ENCODE measurements around the gene GAGE12J.
"Not testable (repeated sequence)": the region's sequence is repeated elsewhere in the genome, so short reads cannot be mapped to it uniquely, and the experiment has no call there.

The GAGE12J gene, protein sequence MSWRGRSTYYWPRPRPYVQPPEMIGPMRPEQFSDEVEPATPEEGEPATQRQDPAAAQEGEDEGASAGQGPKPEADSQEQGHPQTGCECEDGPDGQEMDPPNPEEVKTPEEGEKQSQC

DNA sequence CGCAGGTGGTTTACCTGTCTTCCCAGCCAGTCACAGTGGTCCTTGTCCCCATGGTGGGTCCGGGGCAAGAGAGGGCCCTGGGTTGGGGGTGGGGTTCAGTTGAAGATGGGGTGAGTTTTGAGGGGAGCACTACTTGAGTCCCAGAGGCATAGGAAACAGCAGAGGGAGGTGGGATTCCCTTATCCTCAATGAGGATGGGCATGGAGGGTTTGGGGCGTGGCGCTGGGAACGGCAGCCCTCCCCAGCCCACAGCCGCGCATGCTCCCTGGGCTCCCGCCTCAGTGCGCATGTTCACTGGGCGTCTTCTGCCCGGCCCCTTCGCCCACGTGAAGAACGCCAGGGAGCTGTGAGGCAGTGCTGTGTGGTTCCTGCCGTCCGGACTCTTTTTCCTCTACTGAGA lies at the start of gene GAGE12J:
Gene GAGE12J, plus strand, starts transcription at position 301 of the 400 bp plus-strand sequence. CDS start 1,157 bp downstream, outside the sequence.
- not testable (repeated sequence) for DNase-seq

DNA sequence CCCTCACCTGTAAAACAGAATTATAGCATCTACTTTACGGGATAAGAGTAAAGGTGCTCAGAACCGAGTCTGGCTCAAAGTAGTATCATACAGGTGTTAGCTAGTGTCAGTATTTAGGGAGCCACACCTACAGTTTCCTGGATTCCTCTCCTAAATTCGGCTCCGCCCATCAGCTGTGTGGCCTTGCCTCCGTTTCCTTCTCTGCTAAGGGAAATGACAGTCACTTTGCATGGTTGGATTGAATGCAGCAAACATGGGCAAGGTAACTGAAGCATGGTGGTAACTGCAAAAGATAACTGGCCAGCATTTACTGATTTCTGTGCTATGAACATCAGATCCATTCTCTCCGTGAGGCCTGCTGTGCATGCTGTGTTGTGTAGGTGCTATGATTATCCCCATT lies 49.4 kb upstream of the GAGE12J start:
- no peak for DNase-seq

DNA sequence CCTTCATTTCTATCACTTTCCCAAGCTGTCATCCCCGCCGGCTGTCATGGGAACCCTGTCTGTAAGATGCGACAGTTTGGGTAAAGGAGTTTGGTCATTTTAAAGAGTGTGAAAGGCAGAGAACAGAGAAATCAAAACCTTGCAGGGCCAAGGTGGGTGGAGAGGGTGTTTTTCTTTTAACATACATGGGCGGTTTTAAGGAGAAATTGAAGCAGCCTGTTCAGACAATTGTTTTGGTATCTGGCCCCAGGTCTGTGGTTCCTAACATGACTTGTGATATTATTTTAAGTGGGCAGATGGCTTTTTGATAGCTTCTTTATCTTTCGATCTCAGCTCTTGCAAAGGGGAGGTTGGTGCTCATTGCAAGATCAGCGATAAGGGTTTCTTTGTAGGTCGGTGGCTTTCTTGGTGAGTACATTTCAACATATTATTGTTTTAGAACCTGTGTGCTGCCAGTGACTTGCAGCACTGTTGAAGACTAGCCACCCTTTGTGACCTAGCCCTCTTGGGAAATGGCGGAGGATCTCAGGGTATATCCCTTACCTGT lies 48.6 kb upstream of the GAGE12J start:
- no peak for DNase-seq

GRCh38 chrX:49276207-49276606 lies 45.6 kb upstream of the GAGE12J start:
- DNase-seq, result no peak

DNA sequence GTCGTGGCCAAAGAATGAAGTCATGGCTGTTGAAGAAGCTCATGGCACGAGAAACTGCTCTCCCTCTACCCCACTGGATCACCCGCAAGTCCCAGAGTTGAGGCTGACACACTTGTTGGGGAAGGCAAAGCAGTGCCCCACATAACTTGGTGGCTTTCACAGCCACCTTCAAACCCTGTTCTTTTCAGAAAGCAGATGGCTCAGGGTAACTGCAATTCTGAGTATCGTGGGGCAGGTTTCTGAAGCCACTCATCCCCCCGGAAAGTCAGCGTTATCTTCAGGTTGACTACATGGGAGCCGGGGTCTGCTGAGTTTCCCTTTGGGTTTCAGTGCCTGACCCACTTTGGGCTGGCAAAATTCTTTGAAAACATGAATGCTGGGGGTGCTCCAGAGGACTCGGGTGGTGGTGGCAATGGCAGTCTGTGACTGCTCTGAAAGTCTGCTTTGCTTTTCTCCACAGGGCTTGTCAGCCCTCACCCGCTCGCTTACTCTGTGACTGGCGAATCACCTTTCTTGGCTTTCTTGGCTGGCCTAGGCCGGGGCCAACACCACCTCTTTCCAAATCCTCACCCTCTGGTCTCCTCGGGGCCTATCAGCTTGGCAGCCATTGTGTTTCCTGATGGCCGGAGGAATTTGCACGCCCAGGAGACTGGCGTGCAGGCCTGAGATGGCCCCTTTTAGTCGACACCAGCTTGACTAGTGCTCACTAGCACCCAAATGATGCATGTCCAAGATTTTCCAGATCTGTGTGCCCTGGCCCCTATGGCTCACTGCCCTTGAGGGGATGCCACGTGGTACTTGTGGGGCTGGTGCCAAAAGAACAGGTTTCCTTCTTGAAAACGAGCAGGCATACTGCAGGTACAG lies 44.9 kb upstream of the GAGE12J start:
- DNase-seq, result no peak

DNA sequence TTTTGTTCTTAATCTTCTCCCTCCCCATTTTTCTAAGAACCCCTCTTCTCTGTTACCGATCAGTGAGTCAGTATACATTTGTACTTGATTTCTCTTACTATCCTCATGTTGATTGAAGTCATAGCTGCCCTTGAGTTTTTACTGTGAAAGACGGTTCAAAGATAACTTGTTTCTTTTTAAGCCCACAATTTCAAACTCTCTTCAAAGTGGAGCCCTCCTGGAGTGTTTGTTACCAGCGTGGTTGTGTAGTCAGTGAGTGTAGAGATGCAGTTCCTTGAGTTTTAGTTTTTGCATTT lies 44.4 kb upstream of the GAGE12J start:
- no peak for DNase-seq

GRCh38 chrX:49278081-49278480 lies 43.8 kb upstream of the GAGE12J start:
- DNase-seq, result no peak

DNA sequence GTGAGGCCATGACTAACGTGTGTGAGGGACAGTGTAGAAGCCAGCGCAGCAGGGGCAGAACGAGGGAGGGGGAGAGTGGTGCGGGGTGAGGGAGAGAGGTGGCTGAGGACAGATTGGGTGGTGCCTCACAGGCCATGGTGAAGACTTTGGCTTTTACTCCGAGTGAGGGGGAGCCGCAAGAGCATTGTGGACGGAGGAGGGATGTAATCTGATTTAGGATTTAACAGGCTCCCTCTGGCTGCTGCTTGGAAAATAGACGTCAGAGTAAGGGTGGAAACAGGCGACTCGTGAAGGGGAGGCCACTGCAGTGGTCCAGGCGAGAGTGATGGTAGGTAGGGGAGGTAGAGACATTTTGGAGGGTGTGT lies 39.2 kb upstream of the GAGE12J start:
- peak; percentile 29 for DNase-seq

DNA sequence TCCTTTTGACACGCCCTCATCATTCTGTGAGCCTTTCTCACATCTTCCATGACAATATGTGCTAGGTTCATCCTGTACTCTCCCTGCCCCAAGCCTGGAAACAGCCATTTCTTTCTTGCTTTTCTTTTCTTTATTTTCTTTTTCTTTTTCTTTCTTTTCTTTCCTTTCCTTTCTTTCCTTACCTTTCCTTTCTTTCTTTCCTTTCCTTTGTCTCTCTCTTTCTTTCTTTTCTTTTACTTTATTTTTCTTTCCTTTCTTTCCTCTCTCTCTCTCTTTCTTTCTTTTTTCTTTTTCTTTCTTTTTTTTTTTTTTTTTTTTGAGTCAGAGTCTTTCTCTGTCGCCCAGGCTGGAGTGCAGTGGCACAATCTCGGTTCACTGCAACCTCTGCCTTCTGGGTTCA lies 37.6 kb upstream of the GAGE12J start:
- DNase-seq, result no peak

GRCh38 chrX:49286136-49286535 lies 35.7 kb upstream of the GAGE12J start:
- no peak for DNase-seq

GRCh38 chrX:49286581-49286980 lies 35.3 kb upstream of the GAGE12J start:
- DNase-seq, result no peak

DNA sequence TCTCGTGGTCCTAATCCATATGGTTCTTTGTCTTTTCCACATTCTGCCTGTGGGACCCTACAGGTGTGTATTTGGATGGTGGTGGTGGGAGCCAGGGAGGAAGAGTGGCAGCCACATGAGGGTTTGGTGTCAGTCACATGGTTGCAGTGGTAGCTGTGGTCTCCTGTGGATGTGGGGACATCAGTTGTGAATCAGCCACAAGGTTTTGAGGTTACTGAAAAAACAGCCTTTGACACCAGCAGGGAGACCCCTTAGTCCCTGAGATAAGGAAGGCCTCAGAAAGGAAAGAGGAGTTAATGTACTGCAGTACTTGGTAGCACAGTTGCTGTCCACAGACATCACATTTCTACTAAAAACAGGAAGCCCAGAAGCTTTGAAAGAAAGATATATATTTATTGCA lies 34.2 kb upstream of the GAGE12J start:
- no peak for DNase-seq

- no peak for DNase-seq
Measured at GRCh38 chrX:49290215-49290614, 31.6 kb upstream of the GAGE12J start.

DNA sequence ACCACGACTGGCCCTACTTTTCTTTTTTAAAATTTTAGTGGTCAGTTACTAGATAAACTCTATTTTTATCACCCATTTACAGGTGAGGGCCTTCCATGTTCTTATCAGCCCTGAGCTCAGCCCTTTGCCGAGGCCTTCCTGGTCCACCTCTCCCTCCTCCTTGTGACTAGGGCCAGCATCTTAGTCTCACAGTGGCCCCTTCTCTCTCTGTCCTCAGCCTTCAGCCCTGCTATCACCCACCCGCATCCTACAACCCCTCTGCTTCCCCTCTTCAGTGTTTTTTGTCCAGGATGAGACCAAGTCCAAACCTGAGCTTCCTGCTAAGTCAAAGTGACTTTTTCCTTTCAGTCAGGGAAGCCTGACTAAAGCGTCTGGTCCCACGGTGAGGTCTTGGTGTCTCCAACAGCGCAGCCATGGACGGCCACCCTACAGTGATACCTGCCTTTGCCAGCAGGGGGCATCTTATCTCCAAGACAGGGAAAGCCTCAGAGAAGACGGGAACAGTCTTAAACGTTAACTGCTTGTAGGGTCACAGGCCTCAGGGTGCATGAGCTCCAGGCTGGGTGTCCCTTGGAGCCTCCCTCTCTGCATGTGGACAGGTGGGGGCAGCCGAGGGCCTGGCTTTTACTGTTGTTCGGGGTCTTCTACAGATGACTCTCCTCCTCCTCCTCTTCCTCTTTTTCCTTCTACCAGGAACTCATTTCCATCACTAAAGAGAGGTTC lies 30.1 kb upstream of the GAGE12J start:
- DNase-seq, result peak; percentile 38

- no peak for DNase-seq
Measured at GRCh38 chrX:49292400-49293362, 29.2 kb upstream of the GAGE12J start.

DNA sequence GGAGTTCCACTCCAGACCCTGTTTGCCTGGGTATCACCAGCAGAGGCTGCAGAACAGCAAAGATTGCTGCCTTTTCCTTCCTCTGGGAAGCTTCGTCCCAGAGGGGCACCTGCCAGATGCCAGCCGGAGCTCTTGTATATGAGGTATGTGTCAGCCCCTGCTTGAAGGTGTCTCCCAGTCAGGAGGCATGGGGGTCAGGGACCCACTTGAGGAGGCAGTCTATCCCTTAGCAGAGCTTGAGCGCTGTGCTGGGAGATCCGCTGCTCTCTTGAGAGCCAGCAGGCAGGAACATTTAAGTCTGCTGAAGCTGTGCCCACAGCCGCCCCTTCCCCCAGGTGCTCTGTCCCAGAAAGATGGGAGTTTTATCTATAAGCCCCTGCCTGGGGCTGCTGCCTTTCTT lies 22.5 kb upstream of the GAGE12J start:
- not testable (repeated sequence) for DNase-seq

- DNase-seq, result no peak
Measured at GRCh38 chrX:49300703-49301102, 21.1 kb upstream of the GAGE12J start.

DNA sequence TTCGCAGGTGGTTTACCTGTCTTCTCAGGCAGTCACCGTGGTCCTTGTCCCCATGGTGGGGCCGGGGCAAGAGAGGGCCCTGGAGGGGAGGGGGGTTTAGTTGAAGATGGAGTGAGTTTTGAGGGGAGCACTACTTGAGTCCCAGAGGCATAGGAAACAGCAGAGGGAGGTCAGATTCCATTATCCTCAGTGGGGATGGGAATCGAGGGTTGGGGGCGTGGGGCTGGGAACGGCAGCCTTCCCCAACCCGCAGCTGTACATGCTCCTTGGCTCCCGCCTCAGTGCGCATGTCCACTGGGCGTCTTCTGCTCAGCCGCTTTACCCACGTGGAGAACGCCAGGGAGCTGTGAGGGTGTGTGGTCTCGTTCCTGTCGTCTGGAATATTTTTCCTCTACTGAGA lies 18.5 kb upstream of the GAGE12J start, which contains the start of gene GAGE10:
Gene GAGE10, plus strand, starts transcription at position 301 of the 400 bp plus-strand sequence. CDS start 1,214 bp downstream, outside the sequence.
- DNase-seq, result no peak

GRCh38 chrX:49307775-49308174 lies 14.1 kb upstream of the GAGE12J start:
- not testable (repeated sequence) for DNase-seq

GRCh38 chrX:49308604-49309269 lies 13.1 kb upstream of the GAGE12J start:
- peak; percentile 2 for DNase-seq

DNA sequence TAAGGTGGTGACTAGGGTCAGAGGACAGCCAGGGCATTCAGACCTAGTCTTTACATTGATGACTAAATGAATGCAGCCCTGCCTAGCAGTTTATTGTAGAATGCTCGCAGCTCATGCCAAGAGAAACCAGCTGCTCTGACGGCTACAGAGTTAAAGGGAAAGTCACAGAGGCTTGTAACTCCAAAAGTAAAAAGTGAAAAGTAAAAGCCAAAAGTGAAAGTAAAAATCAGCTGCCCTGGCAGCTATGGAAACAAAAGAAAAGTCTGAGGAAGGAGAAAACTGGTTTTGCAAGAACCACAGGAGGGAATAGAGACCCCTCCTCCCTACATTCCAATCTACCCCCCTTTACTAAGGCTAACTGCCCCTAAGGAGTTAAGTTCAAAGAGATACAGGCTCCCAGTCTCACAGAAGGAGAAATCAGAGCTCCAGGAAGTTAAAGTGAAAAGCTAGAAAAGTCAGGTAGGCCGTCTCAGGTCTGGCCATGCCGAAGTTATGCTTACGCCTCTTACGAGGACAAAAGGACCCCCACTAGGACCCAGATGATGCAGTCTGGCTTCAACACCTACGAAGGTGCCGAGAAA lies 12.3 kb upstream of the GAGE12J start:
- peak; percentile 8 for DNase-seq

DNA sequence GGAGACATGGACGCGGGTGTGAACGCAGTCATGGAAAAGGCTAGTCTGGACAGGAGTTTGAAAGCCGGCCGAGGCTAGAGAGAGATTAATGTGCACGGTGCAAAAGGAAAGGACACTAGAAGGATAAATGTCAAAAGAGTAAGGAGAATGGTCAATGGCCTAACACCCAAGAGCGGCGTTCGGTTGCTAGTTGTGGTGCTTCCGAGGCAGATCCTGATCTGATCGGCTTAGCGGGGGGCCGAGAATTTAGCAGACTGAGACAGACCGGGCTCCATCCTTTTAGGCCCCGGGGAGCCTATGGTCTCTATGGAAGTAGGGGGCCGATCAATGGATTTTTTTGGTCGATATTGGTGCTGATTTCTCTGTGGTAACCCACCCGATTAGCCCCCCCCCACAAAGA lies 11.5 kb upstream of the GAGE12J start:
- DNase-seq, result no peak
